ENCODE measurements around the gene IL16.

DNA sequence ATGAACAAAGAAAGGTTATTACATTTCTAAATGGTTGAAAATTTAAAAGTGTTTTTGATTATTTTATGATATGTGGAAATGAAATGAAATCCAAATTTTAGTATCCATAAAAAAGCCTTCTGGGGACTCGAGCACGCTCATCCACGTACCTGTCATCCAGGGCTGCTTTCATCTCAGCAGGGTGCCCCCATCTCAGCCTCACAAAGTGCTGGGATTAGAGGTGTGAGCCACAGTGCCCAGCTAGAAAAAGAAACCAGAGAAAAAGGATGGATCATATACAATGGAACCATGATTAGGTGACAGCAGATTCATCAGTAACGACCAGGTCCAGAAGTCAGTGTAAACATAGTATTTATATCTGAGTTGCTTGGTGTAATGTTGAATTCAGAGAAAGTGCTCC, 77.6 kb downstream of the IL16 start:
- TF ChIP-seq, protein P1, sequence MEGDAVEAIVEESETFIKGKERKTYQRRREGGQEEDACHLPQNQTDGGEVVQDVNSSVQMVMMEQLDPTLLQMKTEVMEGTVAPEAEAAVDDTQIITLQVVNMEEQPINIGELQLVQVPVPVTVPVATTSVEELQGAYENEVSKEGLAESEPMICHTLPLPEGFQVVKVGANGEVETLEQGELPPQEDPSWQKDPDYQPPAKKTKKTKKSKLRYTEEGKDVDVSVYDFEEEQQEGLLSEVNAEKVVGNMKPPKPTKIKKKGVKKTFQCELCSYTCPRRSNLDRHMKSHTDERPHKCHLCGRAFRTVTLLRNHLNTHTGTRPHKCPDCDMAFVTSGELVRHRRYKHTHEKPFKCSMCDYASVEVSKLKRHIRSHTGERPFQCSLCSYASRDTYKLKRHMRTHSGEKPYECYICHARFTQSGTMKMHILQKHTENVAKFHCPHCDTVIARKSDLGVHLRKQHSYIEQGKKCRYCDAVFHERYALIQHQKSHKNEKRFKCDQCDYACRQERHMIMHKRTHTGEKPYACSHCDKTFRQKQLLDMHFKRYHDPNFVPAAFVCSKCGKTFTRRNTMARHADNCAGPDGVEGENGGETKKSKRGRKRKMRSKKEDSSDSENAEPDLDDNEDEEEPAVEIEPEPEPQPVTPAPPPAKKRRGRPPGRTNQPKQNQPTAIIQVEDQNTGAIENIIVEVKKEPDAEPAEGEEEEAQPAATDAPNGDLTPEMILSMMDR (IDR thresholded peaks at IDR 0.05) = no peak
- TF ChIP-seq POLR2A (IDR thresholded peaks at IDR 0.05) = no peak
